ENCODE measurements around the gene DNAH5. TPM values are rescaled to one million over a fixed set of nuclear protein-coding genes. Genes with fewer than 3 reads are reported as not detected.
"Not testable (repeated sequence)": the region's sequence is repeated elsewhere in the genome, so short reads cannot be mapped to it uniquely, and the experiment has no call there.

The DNAH5 gene, protein sequence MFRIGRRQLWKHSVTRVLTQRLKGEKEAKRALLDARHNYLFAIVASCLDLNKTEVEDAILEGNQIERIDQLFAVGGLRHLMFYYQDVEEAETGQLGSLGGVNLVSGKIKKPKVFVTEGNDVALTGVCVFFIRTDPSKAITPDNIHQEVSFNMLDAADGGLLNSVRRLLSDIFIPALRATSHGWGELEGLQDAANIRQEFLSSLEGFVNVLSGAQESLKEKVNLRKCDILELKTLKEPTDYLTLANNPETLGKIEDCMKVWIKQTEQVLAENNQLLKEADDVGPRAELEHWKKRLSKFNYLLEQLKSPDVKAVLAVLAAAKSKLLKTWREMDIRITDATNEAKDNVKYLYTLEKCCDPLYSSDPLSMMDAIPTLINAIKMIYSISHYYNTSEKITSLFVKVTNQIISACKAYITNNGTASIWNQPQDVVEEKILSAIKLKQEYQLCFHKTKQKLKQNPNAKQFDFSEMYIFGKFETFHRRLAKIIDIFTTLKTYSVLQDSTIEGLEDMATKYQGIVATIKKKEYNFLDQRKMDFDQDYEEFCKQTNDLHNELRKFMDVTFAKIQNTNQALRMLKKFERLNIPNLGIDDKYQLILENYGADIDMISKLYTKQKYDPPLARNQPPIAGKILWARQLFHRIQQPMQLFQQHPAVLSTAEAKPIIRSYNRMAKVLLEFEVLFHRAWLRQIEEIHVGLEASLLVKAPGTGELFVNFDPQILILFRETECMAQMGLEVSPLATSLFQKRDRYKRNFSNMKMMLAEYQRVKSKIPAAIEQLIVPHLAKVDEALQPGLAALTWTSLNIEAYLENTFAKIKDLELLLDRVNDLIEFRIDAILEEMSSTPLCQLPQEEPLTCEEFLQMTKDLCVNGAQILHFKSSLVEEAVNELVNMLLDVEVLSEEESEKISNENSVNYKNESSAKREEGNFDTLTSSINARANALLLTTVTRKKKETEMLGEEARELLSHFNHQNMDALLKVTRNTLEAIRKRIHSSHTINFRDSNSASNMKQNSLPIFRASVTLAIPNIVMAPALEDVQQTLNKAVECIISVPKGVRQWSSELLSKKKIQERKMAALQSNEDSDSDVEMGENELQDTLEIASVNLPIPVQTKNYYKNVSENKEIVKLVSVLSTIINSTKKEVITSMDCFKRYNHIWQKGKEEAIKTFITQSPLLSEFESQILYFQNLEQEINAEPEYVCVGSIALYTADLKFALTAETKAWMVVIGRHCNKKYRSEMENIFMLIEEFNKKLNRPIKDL (N-terminal part only)
- total RNA-seq = not detected

DNA sequence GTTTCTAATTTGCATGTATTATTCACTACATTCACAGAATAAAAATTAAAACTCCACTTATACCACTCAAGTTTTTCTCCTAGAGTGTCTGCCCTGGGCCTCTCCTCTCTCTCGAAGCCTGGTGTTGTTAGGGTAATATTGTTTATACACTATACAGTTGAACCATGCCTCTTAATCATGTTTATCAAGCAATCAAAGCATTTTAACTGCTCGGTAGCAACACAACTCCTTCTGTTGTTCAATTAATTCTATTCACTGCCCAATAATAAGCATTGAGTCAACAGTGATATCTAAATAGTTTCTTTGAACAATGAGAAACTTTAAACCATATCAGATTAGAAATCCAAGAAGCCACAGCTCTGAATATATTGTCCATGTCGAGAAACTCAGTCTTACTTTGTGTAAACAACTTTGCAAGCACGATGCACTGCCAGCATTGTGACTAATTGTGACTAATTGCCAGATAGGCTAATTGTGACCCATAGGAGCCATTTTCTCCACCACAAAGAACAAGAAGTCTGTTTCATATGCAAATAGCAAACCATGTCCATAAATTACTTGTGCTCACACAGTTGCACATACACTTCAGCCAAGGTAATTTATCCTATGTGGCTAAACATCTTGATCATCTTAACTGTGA lies at the start of gene DNAH5:
Gene DNAH5 (minus strand): TSS at position 129 of the 640 bp plus-strand sequence. CDS start 250 bp downstream, outside the sequence.
- Mint-ChIP-seq H3K4me3 (no peak within 1 kb of the TSS), H3K9me3 (no peaks in the 10 kb centered on the region), H3K4me1 (no peaks in the 10 kb centered on the region), H3K27me3 (no peaks in the 10 kb centered on the region), H3K27ac (no peak within 1 kb of the TSS), H3K36me3 (no peaks in the 10 kb centered on the region)
- no peak for DNase-seq

DNA sequence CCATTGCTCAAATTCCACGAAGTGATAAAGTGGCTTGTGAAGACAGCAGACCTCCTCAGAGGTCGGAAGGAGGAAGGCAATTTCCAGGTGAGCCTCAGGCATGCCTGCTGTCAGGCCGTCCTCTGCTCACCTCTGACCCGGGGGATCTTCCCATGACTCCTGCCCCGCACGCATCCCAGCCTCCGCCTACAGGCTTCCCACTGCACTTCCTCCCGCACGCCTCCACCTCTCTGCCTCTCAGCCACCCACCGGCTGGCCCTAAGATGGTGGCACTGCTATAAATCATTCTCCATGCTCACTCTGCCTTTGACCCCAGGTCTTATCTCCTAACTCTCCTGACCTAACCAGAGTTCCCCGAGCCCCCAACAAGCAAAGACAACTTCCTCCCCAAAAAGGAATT lies 49.4 kb upstream of the DNAH5 start:
- Mint-ChIP-seq H3K9me3 (peaks cover 5% of the 10 kb centered on the region), H3K27ac (no peak overlapping the region), H3K36me3 (no peaks in the 10 kb centered on the region), H3K4me1 (no peaks in the 10 kb centered on the region), H3K27me3 (peaks cover 20% of the 10 kb centered on the region), H3K4me3 (no peak overlapping the region)
- DNase-seq = no peak

DNA sequence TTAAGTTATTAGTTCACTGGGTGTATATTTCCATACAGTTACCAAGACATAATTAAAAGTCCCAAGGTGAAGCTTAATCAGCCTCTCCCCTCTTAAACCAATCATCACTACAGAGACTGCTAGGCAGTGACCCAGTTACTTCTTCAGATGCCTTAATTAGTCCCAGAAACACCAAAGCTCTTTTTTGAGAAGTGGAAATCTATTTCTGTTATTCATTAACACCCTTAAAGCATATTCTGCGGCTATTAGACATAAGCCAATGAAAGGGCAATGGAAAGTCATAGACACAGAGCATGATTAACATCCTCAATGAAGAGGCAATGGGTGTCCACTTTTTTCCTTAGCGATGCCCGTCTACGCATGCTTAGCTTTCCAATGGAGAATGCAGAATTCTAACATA lies 48.3 kb upstream of the DNAH5 start:
- Mint-ChIP-seq H3K4me1 (no peaks in the 10 kb centered on the region), H3K4me3 (no peak overlapping the region), H3K27ac (no peak overlapping the region), H3K36me3 (no peaks in the 10 kb centered on the region), H3K27me3 (peaks cover 23% of the 10 kb centered on the region), H3K9me3 (peaks cover 5% of the 10 kb centered on the region)
- DNase-seq = no peak

DNA sequence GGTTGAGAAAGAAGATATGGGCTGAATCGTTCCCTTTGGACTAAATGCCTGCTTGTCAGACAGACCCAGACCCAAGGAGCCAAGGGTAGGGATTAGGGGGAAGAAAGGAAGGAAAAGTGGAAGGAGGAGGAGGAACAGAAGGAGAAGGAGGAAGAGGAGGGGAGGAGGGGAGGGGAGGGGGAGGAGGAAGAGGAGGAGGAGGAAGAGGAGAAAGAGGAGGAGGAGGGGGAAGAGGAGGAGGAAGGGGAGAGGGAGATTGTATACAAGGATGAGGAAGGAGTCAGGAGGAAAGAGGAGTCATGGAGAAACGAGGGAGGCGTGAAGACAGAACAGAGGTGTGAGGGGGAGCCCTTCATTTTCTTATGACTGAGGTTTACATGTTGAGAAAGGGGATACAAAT lies 46.9 kb upstream of the DNAH5 start:
- Mint-ChIP-seq H3K4me1 (no peaks in the 10 kb centered on the region), H3K36me3 (no peaks in the 10 kb centered on the region), H3K27me3 (peaks cover 23% of the 10 kb centered on the region), H3K4me3 (no peak overlapping the region), H3K9me3 (no peaks in the 10 kb centered on the region), H3K27ac (no peak overlapping the region)
- DNase-seq = no peak

DNA sequence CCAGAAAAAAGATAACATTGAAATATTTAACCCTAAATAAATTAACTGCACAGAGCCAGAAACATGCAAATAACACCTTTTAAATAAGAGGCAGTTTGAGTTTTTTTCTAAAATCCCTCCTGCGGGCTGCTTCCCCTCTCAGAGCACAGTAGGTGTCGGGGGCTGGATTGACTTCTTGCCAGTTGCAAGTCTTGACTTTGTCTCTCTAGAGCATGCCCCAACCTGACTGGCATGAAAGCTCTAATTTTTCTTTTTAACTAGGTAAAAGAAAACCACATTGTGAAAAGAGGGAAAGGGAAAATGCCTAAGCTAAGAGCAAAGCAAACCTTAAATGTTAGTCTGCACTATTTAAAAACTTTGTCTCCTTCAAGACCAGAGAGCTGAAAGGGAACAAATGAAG lies 46.4 kb upstream of the DNAH5 start:
- Mint-ChIP-seq H3K9me3 (no peaks in the 10 kb centered on the region), H3K36me3 (no peaks in the 10 kb centered on the region), H3K4me3 (no peak overlapping the region), H3K4me1 (no peaks in the 10 kb centered on the region), H3K27ac (no peak overlapping the region), H3K27me3 (peaks cover 23% of the 10 kb centered on the region)
- DNase-seq = no peak

DNA sequence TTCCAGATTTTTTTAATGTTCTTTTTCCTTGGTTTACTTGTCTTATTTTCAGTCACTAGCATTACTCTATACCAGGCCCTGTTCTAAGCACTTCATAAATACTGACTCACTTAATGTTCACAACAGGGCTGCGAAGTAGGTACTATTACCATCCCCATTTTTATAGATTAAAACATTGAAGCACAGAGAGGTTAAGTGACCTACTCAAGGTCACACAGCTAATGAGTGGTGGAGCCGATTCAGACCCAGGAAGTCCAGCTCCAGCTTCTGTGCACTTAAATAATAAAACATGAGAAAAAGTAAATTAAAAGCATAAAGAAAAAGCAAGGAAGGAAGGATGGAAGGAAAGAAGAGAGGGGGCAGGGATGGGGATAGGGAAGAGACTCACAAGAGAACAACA lies 45.3 kb upstream of the DNAH5 start:
- Mint-ChIP-seq H3K9me3 (no peaks in the 10 kb centered on the region), H3K27ac (no peak overlapping the region), H3K4me3 (no peak overlapping the region), H3K36me3 (no peaks in the 10 kb centered on the region), H3K27me3 (peaks cover 23% of the 10 kb centered on the region), H3K4me1 (no peaks in the 10 kb centered on the region)
- no peak for DNase-seq

DNA sequence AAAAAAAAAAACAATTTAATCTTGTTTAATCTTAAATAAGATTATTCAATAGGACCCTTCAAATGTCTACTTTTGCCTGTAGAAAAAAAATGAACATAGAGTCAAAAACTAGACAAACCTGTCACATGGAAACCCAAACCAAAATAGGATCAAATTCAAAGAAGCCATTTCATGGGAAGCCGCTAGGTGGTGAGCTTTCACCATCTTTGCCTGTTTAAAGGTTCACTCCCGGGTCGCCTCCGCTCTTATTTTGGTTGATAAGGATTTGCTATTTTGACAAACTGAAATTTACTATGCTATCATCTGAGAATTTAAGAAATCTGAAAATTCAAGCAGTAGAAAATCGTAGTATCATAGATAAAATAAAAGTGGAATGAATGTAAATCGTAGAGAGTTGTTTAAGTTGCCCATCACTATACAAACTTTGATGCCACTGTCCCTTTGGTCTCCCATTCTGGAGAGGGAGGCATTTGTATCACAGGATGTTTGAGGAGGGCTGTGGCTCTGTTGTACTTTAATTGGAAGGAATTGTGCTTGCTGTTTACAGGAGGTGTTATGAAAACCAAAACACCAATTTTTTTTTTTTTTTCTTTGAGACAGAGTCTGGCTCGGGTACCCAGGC lies 43.5 kb upstream of the DNAH5 start:
- Mint-ChIP-seq H3K4me3 (no peak overlapping the region), H3K4me1 (no peaks in the 10 kb centered on the region), H3K9me3 (no peaks in the 10 kb centered on the region), H3K27me3 (peaks cover 18% of the 10 kb centered on the region), H3K27ac (no peak overlapping the region), H3K36me3 (no peaks in the 10 kb centered on the region)
- peak; percentile 14 for DNase-seq

DNA sequence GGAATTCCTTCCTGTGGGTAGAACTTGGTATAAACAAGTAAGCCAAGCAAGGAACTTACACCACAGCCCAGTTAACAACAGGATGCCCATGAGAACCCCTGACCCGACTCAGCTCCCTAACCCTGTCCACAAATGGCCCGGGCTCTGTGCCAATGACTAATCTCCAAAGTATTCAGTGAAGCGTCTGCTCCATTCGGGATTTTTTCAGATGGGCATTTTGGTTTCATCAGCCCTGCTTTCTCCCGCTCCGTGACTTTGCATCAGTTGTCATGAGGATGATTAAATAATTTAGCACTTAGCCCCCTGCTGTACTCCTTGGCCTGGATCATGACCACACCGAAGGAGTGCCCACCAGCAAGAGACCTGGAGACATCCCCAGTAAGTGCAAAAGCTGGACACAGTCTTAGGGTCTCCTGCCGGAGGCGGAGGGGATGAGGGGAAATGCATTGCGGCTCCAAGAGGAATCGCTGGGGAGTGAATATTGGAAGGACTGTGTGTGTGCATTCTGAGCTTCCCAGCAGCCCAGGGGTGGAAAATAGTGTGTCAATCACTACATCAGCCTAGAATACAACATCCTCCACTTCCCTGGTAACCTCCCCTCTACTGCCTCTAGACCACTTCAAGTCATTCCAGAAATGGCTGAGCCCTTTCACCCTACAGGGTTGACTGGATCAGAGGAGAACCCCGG lies 41.4 kb upstream of the DNAH5 start:
- no peaks in the 10 kb centered on the region for H3K36me3 Mint-ChIP-seq
- H3K4me3 Mint-ChIP-seq = no peak overlapping the region
- no peaks in the 10 kb centered on the region for H3K4me1 Mint-ChIP-seq
- H3K27ac Mint-ChIP-seq = no peak overlapping the region
- no peak for DNase-seq
- no peaks in the 10 kb centered on the region for H3K9me3 Mint-ChIP-seq
- peaks cover 15% of the 10 kb centered on the region for H3K27me3 Mint-ChIP-seq

DNA sequence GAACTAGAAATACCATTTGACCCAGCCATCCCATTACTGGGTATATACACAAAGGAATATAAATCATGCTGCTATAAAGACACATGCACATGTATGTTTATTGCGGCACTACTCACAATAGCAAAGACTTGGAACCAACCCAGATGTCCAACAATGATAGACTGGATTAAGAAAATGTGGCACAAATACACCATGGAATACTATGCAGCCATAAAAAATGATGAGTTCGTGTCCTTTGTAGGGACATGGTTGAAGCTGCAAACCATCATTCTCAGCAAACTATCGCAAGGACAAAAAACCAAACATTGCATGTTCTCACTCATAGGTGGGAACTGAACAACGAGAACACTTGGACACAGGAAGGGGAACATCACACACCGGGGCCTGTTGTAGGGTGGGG lies 40.4 kb upstream of the DNAH5 start:
- H3K27ac Mint-ChIP-seq, H3K4me1 Mint-ChIP-seq, H3K4me3 Mint-ChIP-seq, H3K9me3 Mint-ChIP-seq, H3K36me3 Mint-ChIP-seq, DNase-seq: not testable (repeated sequence)
- H3K27me3 Mint-ChIP-seq = peaks cover 13% of the 10 kb centered on the region

DNA sequence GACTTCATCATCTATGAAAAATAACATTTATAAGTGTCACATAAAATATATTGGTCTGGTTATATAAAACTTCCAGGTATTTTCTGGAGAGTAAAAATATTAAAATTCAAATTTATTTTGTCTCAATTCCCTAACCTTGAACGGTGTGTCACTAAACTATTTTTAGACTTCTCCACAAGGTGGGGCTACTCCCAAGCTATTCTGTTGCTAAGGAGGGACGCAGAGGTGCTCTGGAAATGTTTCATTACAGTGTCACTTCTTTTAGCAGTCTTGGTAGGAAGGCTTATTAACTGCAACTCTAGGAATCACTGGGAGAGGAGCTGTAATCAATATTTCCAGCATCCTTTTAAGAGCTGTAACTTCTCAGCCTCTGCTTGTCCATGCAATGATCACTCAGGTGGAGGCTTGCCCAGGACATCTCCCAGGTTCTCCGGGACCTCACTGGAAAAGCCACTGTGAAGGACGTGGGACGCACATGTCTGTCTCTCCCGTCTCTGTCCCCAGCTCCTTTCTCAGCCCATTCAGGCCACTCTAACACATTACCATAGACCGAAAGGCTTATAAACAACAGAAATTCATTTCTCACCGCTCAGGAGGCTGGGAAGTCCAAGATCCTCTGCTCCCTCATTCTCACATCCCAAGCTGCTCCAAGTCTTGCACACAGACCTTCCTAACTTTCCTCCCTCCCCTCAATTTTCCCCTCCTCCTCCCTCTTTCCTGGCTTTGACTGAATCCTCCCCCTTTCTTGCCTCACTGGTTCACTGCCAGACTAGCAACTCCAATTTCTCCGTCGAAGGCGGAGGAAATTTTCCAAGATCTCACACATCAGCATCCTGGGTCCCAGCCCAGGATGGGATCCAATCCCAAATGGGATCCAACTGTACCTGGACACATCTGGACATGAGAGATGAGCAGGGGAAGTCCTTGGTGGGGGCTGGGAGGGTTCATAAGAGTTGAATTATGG lies 32.7 kb upstream of the DNAH5 start:
- DNase-seq = no peak
- no peaks in the 10 kb centered on the region for H3K36me3 Mint-ChIP-seq
- H3K4me1 Mint-ChIP-seq = no peaks in the 10 kb centered on the region
- no peaks in the 10 kb centered on the region for H3K9me3 Mint-ChIP-seq
- peaks cover 16% of the 10 kb centered on the region for H3K27me3 Mint-ChIP-seq
- no peak overlapping the region for H3K27ac Mint-ChIP-seq
- no peak overlapping the region for H3K4me3 Mint-ChIP-seq

DNA sequence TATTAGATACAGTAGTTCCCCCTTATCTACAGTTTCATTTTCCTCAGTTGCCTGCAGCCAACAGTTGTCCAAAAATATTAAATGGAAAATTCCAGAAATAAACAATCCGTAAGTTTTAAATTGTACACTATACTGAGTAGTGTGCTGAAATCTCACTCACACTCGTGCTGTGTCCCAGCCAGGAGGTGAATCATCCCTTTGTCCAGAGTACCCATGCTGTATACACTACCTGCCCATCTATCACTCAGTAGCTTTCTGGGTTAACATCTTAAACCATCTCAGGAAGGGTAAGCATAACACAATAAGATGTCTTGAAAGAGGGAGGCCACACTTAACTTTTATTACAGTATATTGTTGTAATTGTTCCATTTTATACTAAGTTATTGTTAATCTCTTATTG lies 31.7 kb upstream of the DNAH5 start:
- no peaks in the 10 kb centered on the region for H3K36me3 Mint-ChIP-seq
- no peaks in the 10 kb centered on the region for H3K9me3 Mint-ChIP-seq
- no peak overlapping the region for H3K27ac Mint-ChIP-seq

DNA sequence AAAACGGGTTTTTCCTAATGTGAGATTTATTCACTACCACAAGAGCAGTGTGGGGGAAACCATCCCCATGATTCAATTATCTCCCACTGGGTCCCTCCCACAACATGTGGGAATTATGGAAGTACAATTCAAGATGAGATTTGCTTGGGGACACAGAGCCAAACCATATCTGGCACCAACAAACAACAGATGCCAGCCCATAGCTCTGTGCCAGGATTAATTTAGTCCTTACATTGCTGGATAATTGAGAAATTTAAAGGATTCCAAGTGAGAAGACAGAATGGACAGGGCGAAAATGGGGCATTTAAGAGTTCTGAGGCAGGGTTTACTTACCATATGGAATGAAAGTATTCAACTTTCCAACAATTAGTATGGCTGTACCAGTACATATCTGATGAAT lies 30.8 kb upstream of the DNAH5 start:
- Mint-ChIP-seq H3K9me3 (no peaks in the 10 kb centered on the region), H3K4me1 (no peaks in the 10 kb centered on the region), H3K36me3 (no peaks in the 10 kb centered on the region), H3K27ac (no peak overlapping the region), H3K27me3 (peaks cover 16% of the 10 kb centered on the region), H3K4me3 (no peak overlapping the region)
- no peak for DNase-seq

More for the DNA sequence above, 31.7 kb upstream of the DNAH5 start:
- Mint-ChIP-seq H3K4me3 (no peak overlapping the region), H3K27me3 (peaks cover 20% of the 10 kb centered on the region), H3K4me1 (no peaks in the 10 kb centered on the region)
- DNase-seq = no peak

DNA sequence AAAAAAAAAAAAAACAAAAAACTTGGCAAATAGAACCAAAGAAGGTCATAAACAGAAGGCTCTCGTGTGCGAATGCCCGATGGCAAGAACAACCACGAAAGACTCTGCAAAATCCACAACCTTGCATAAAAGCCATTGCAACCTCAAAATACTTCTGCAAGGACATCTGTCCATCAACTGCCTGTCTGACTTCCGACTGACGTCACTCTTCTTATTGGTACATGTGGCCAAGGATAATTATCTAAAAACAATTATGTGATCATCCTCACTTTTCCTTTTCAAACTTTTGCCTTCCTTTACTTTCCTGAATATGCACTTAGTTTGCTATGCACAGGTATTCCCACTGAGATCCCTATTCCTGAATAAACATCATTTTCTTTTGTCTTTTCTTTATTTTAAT lies 29.2 kb upstream of the DNAH5 start:
- Mint-ChIP-seq H3K9me3 (peaks cover 1% of the 10 kb centered on the region), H3K4me3 (no peak overlapping the region), H3K27me3 (peaks cover 12% of the 10 kb centered on the region), H3K36me3 (no peaks in the 10 kb centered on the region), H3K27ac (no peak overlapping the region), H3K4me1 (no peaks in the 10 kb centered on the region)
- no peak for DNase-seq
